ENCODE data around the gene CHID1. TPM values are rescaled to one million over a fixed set of nuclear protein-coding genes. Genes with fewer than 3 reads are reported as not detected.

CHID1 gene
- polyA plus RNA-seq, 1 experiment = 95.5 TPM

GRCh38 chr11:870418-870817 is 40.2 kb downstream of the CHID1 start:
- Histone ChIP-seq H3K4me3 (ENCODE audit: low read depth, low read length) (no peak overlapping the region), H3K27me3 (ENCODE audit: control insufficient read depth, insufficient read depth, low read length) (no peaks in the 10 kb centered on the region), H3K27ac (ENCODE audit: low read depth, low read length) (no peak overlapping the region), H3K9me3 (ENCODE audit: control insufficient read depth, insufficient read depth, low read length) (no peaks in the 10 kb centered on the region; the same call in 1 of the 2 replicates)
- DNase-seq (ENCODE audit: low read depth, low spot score) = no peak
- no peak for TF ChIP-seq CTCF (IDR thresholded peaks at IDR 0.05; ENCODE audit: low read depth, low read length)
- ChIA-PET CTCF (no interaction called here), POLR2A (no interaction called here)

DNA sequence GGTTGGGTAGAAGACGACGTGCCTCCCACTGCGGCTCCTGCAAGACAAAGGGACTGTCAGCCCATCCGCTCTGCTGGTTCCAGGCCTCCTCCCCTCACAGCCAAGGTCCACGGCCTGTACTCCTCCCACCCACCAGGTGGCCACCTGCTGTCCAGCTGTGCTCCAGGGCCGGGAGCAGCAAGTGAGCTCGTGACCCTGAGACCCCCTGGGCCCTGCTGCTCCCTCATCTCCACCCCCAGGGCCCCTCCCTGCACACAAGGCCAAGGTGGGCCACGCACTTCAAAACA is 40.5 kb downstream of the CHID1 start:
- no peaks in the 10 kb centered on the region; the same call in 1 of the 2 replicates for H3K9me3 ChIP-seq (ENCODE audit: control insufficient read depth, insufficient read depth, low read length)
- no peak for DNase-seq (ENCODE audit: low read depth, low spot score)
- ChIA-PET CTCF (no interaction called here), POLR2A (interaction anchor here (0.7 kb wide), 1 partner anchor 13 kb away, joined by 4 read pairs; no protein-coding TSS in a partner anchor)
- TF ChIP-seq CTCF (IDR thresholded peaks at IDR 0.05; ENCODE audit: low read depth, low read length) = no peak
- H3K27me3 ChIP-seq (ENCODE audit: control insufficient read depth, insufficient read depth, low read length) = no peaks in the 10 kb centered on the region
- H3K4me3 ChIP-seq (ENCODE audit: low read depth, low read length) = no peak overlapping the region
- no peak overlapping the region for H3K27ac ChIP-seq (ENCODE audit: low read depth, low read length)

DNA sequence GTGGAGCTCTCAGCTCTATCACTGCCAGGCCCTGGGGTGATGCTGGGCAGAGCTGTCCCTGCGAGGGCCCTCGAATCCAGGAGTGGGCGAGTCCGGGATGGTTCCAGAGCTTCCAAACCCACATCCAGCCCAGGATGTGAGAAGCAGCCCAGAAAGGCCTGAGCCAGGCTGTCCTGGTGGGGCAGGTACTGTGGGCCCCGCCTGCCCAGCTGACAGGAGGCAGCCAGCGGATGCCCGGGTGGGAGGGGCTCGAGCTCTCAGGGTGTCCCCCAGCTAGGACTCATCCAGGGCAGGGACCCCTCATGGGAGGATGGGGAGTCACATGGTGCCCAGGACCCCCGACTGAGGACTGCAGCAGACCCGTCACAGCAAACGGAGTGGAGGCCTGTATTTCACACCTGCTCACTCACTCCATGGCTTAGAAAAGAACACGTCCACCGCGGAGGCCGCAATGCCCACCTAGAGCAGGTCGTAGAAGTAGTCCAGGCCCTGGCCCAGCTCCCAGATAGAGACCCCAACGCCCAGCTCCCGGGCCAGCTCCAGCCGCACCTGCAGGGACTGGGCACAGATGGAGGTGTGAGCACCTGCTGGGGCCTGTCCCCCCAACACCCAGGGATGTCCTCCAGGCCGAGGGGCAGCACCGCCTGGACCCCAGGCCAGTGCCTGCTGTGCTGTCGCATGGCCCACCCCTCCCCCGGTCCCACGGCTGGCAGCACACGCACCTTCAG is 41.0 kb downstream of the CHID1 start:
- Histone ChIP-seq H3K4me3 (ENCODE audit: low read depth, low read length) (no peak overlapping the region), H3K27me3 (ENCODE audit: control insufficient read depth, insufficient read depth, low read length) (no peaks in the 10 kb centered on the region), H3K9me3 (ENCODE audit: control insufficient read depth, insufficient read depth, low read length) (no peaks in the 10 kb centered on the region; the same call in 1 of the 2 replicates), H3K27ac (ENCODE audit: low read depth, low read length) (no peak overlapping the region)
- TF ChIP-seq CTCF (IDR thresholded peaks at IDR 0.05; ENCODE audit: low read depth, low read length) = no peak
- DNase-seq (ENCODE audit: low read depth, low spot score) = no peak
- CTCF ChIA-PET = no interaction called here
- POLR2A ChIA-PET = interaction anchor here (0.7 kb wide), 1 partner anchor 13 kb away, joined by 4 read pairs; no protein-coding TSS in a partner anchor

DNA sequence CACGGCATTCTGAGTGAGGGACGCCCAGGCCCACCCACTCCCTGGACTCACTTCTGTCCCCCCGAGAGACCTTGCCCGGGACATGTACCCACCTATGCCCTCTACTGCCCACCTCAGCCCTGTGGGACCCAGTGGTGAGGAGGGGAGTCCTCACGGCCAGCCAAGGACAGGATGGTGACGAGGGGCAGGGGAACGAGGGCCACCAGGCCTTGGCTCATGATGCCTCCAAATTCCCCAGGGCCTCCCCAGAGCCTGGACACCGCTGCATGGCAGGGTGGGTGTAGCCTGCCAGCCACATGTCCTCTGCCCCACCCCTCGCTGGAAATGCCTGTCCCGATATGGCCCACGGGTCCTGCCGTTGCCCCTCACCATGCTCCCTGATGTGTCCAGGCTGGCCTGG is 41.8 kb downstream of the CHID1 start:
- Histone ChIP-seq H3K9me3 (ENCODE audit: control insufficient read depth, insufficient read depth, low read length) (no peaks in the 10 kb centered on the region; the same call in 1 of the 2 replicates), H3K27me3 (ENCODE audit: control insufficient read depth, insufficient read depth, low read length) (no peaks in the 10 kb centered on the region), H3K27ac (ENCODE audit: low read depth, low read length) (no peak overlapping the region), H3K4me3 (ENCODE audit: low read depth, low read length) (no peak overlapping the region)
- TF ChIP-seq CTCF (IDR thresholded peaks at IDR 0.05; ENCODE audit: low read depth, low read length) = no peak
- POLR2A ChIA-PET = no interaction called here
- CTCF ChIA-PET = no interaction called here
- DNase-seq (ENCODE audit: low read depth, low spot score) = no peak

GRCh38 chr11:868394-868793 is 42.2 kb downstream of the CHID1 start:
- POLR2A ChIA-PET = no interaction called here

More at GRCh38 chr11:868394-868793, 42.2 kb downstream of the CHID1 start:
- Histone ChIP-seq H3K4me3 (ENCODE audit: low read depth, low read length) (no peak overlapping the region), H3K27ac (ENCODE audit: low read depth, low read length) (no peak overlapping the region), H3K27me3 (ENCODE audit: control insufficient read depth, insufficient read depth, low read length) (no peaks in the 10 kb centered on the region), H3K9me3 (ENCODE audit: control insufficient read depth, insufficient read depth, low read length) (no peaks in the 10 kb centered on the region; the same call in 1 of the 2 replicates)
- no peak for TF ChIP-seq CTCF (IDR thresholded peaks at IDR 0.05; ENCODE audit: low read depth, low read length)
- CTCF ChIA-PET = no interaction called here
- no peak for DNase-seq (ENCODE audit: low read depth, low spot score)
